Measurements from ENCODE around the gene ABLIM2.

- TF ChIP-seq CTCF (IDR thresholded peaks at IDR 0.05), result no peak
- no peak for TF ChIP-seq EZH2 (IDR thresholded peaks at IDR 0.05; ENCODE audit: borderline replicate concordance, insufficient read depth, low read depth, low read length, poor library complexity, severe bottlenecking)
Measured at GRCh38 chr4:8174970-8175369, 16.4 kb upstream of the ABLIM2 start.
